ENCODE measurements around the gene CWF19L2. TPM values are rescaled to one million over a fixed set of nuclear protein-coding genes. Genes with fewer than 3 reads are reported as not detected.
"Not testable (repeated sequence)": the region's sequence is repeated elsewhere in the genome, so short reads cannot be mapped to it uniquely, and the experiment has no call there.

The CWF19L2 gene
- 12.1 TPM for total RNA-seq

- peak; percentile 94 for DNase-seq (ENCODE audit: low spot score)
Measured at GRCh38 chr11:107457558-107458271, at the start of gene CWF19L2. Gene CWF19L2 (minus strand): TSS chr11:107457825. CDS start chr11:107457816, 9 bp downstream.

- no peak for DNase-seq (ENCODE audit: low spot score)
Measured at GRCh38 chr11:107505647-107506225, 48.1 kb upstream of the CWF19L2 start.

GRCh38 chr11:107504981-107505380 is 47.4 kb upstream of the CWF19L2 start:
- DNase-seq (ENCODE audit: low spot score): no peak

GRCh38 chr11:107501713-107502112 is 44.1 kb upstream of the CWF19L2 start:
- no peak for DNase-seq (ENCODE audit: low spot score)

- not testable (repeated sequence) for DNase-seq (ENCODE audit: low spot score)
Measured at GRCh38 chr11:107497371-107497770, 39.7 kb upstream of the CWF19L2 start.

- DNase-seq (ENCODE audit: low spot score): no peak
Measured at GRCh38 chr11:107496011-107496410, 38.4 kb upstream of the CWF19L2 start.

GRCh38 chr11:107494055-107494454 is 36.4 kb upstream of the CWF19L2 start:
- DNase-seq (ENCODE audit: low spot score): no peak

GRCh38 chr11:107493117-107493516 is 35.5 kb upstream of the CWF19L2 start:
- no peak for DNase-seq (ENCODE audit: low spot score)

- no peak for DNase-seq (ENCODE audit: low spot score)
Measured at GRCh38 chr11:107490836-107491235, 33.2 kb upstream of the CWF19L2 start.

GRCh38 chr11:107482234-107482633 is 24.6 kb upstream of the CWF19L2 start:
- no peak for DNase-seq (ENCODE audit: low spot score)

GRCh38 chr11:107478922-107479321 is 21.3 kb upstream of the CWF19L2 start:
- DNase-seq (ENCODE audit: low spot score): no peak

GRCh38 chr11:107477820-107478219 is 20.2 kb upstream of the CWF19L2 start:
- no peak for DNase-seq (ENCODE audit: low spot score)

- no peak for DNase-seq (ENCODE audit: low spot score)
Measured at GRCh38 chr11:107473792-107474191, 16.2 kb upstream of the CWF19L2 start.

GRCh38 chr11:107472966-107473365 is 15.3 kb upstream of the CWF19L2 start:
- DNase-seq (ENCODE audit: low spot score): no peak

GRCh38 chr11:107468596-107468995 is 11.0 kb upstream of the CWF19L2 start:
- no peak for DNase-seq (ENCODE audit: low spot score)

GRCh38 chr11:107467696-107468095 is 10.1 kb upstream of the CWF19L2 start:
- no peak for DNase-seq (ENCODE audit: low spot score)

GRCh38 chr11:107466275-107466866 is 8.7 kb upstream of the CWF19L2 start:
- DNase-seq (ENCODE audit: low spot score): not testable (repeated sequence)

- DNase-seq (ENCODE audit: low spot score): no peak
Measured at GRCh38 chr11:107457205-107457557, 444 bp downstream of the CWF19L2 start.

- DNase-seq (ENCODE audit: low spot score): no peak
Measured at GRCh38 chr11:107453594-107454286, 3.9 kb downstream of the CWF19L2 start.

GRCh38 chr11:107446822-107447431 is 10.7 kb downstream of the CWF19L2 start:
- no peak for DNase-seq (ENCODE audit: low spot score)

GRCh38 chr11:107442715-107443215 is 14.9 kb downstream of the CWF19L2 start:
- DNase-seq (ENCODE audit: low spot score): no peak

GRCh38 chr11:107439586-107440167 is 17.9 kb downstream of the CWF19L2 start:
- no peak for DNase-seq (ENCODE audit: low spot score)
